Endometrium (tissue), 2 donors: ENCODE measurements around the gene SPIN2B.
"Not testable (repeated sequence)": the region's sequence is repeated elsewhere in the genome, so short reads cannot be mapped to it uniquely, and the experiment has no call there.

Source experiments
- FAIRE-seq: peaks from 2 replicates; lab custom pipeline; 2012; peaks lifted over from hg19 to GRCh38; lab: Jason Lieb, UNC
- donor health status: control.
- donor health status: control.

SPIN2B gene

GRCh38 chrX:57121162-57121755 lies at the start of gene SPIN2B:
Gene SPIN2B, minus strand, starts transcription at chrX:57121548.
- FAIRE-seq, result no peak

GRCh38 chrX:57156397-57157049 lies 35.2 kb upstream of the SPIN2B start:
- no peak for FAIRE-seq

- FAIRE-seq, result no peak
Observed at GRCh38 chrX:57155171-57155570, 33.8 kb upstream of the SPIN2B start.

- FAIRE-seq, result not testable (repeated sequence)
Observed at GRCh38 chrX:57152222-57152621, 30.9 kb upstream of the SPIN2B start.

GRCh38 chrX:57138674-57139073 lies 17.3 kb upstream of the SPIN2B start:
- no peak for FAIRE-seq

GRCh38 chrX:57137501-57137900 lies 16.2 kb upstream of the SPIN2B start:
- no peak for FAIRE-seq

- not testable (repeated sequence) for FAIRE-seq
Observed at GRCh38 chrX:57137073-57137472, 15.7 kb upstream of the SPIN2B start, which contains the start of gene SPIN2A. Gene SPIN2A, minus strand, starts transcription at chrX:57137397. Its CDS starts 800 bp downstream, at chrX:57136597.

- not testable (repeated sequence) for FAIRE-seq
Observed at GRCh38 chrX:57136589-57136988, 15.2 kb upstream of the SPIN2B start.

- FAIRE-seq, result no peak
Observed at GRCh38 chrX:57135287-57135686, 13.9 kb upstream of the SPIN2B start.

GRCh38 chrX:57134702-57135101 lies 13.4 kb upstream of the SPIN2B start:
- FAIRE-seq, result no peak

- no peak for FAIRE-seq
Observed at GRCh38 chrX:57133706-57134105, 12.4 kb upstream of the SPIN2B start.

- not testable (repeated sequence) for FAIRE-seq
Observed at GRCh38 chrX:57133284-57133683, 11.9 kb upstream of the SPIN2B start.

- no peak for FAIRE-seq
Observed at GRCh38 chrX:57132046-57132445, 10.7 kb upstream of the SPIN2B start.

GRCh38 chrX:57121816-57122215 lies 468 bp upstream of the SPIN2B start:
- FAIRE-seq, result no peak

GRCh38 chrX:57120619-57121161 lies 658 bp downstream of the SPIN2B start:
- FAIRE-seq, result not testable (repeated sequence)

- FAIRE-seq, result no peak
Observed at GRCh38 chrX:57119416-57119815, 1.9 kb downstream of the SPIN2B start.

GRCh38 chrX:57117566-57117965 lies 3.8 kb downstream of the SPIN2B start:
- FAIRE-seq, result not testable (repeated sequence)

GRCh38 chrX:57104921-57105398 lies 16.4 kb downstream of the SPIN2B start:
- no peak for FAIRE-seq

GRCh38 chrX:57104406-57104805 lies 16.9 kb downstream of the SPIN2B start:
- FAIRE-seq, result no peak

GRCh38 chrX:57103489-57103888 lies 17.9 kb downstream of the SPIN2B start:
- FAIRE-seq, result no peak

- FAIRE-seq, result not testable (repeated sequence)
Observed at GRCh38 chrX:57102918-57103317, 18.4 kb downstream of the SPIN2B start.

GRCh38 chrX:57083143-57083542 lies 38.2 kb downstream of the SPIN2B start:
- no peak for FAIRE-seq

GRCh38 chrX:57074458-57074857 lies 46.9 kb downstream of the SPIN2B start:
- FAIRE-seq, result no peak
